Measurements from ENCODE around the gene SPEF2. TPM values are rescaled to one million over a fixed set of nuclear protein-coding genes. Genes with fewer than 3 reads are reported as not detected.

The SPEF2 gene
- total and polyA plus RNA-seq, 2 experiments from 2014 or later, result 0.17 to 0.21 TPM

DNA sequence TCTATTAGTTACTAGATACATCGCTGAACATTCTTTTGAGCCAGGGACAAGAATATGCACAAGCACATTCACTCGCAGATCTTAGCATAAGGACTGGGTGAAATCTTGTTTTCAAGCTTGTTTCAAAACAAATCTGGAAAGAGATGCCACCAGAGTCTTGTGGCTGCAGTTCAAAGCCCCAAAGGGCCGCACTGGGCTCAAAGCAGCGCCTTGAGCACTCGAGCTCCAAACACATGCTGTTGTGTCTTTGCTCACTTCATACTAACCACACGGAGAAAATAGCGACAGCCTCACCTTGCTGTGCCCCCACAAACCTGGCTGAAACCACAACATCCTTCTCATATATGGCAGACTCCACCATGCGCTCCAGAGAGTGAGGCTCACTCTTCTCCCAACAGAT, 204.8 kb downstream of the SPEF2 start:
- Mint-ChIP-seq H3K4me1 (no peaks in the 10 kb centered on the region), H3K36me3 (ENCODE audit: low read depth) (no peaks in the 10 kb centered on the region), H3K27me3 (ENCODE audit: insufficient read depth, low read depth, poor library complexity) (peaks cover 5% of the 10 kb centered on the region), H3K9me3 (no peaks in the 10 kb centered on the region), H3K4me3 (no peak overlapping the region), H3K27ac (no peak overlapping the region)
- Histone ChIP-seq H3K27ac (ENCODE audit: low read depth) (no peak overlapping the region), H3K27me3 (ENCODE audit: insufficient read depth) (no peaks in the 10 kb centered on the region), H2AFZ (0 out of 2 replicates have a peak overlapping the region, but pooled peaks have one; percentile 38), H3K36me3 (ENCODE audit: insufficient read depth) (no peaks in the 10 kb centered on the region), H3K79me2 (replicated peaks; ENCODE audit: insufficient read depth) (no peaks in the 10 kb centered on the region), H3K9me2 (ENCODE audit: insufficient read depth) (peaks cover 3% of the 10 kb centered on the region; the same call in 1 of the 2 replicates), H4K20me1 (replicated peaks; ENCODE audit: insufficient read depth) (no peaks in the 10 kb centered on the region), H3K4me3 (no peak overlapping the region), H3F3A (replicated peaks; ENCODE audit: low read depth) (no peaks in the 10 kb centered on the region), H3K4me2 (no peak overlapping the region), H3K4me1 (ENCODE audit: insufficient read depth) (no peaks in the 10 kb centered on the region)
- ATAC-seq, result no peak
- TF ChIP-seq NANOG (IDR thresholded peaks at IDR 0.05; ENCODE audit: borderline replicate concordance) (no peak), EZH2phosphoT487 (IDR thresholded peaks at IDR 0.05; ENCODE audit: unreplicated experiment) (no peak)
- no peak for DNase-seq (ENCODE audit: low spot score)

DNA sequence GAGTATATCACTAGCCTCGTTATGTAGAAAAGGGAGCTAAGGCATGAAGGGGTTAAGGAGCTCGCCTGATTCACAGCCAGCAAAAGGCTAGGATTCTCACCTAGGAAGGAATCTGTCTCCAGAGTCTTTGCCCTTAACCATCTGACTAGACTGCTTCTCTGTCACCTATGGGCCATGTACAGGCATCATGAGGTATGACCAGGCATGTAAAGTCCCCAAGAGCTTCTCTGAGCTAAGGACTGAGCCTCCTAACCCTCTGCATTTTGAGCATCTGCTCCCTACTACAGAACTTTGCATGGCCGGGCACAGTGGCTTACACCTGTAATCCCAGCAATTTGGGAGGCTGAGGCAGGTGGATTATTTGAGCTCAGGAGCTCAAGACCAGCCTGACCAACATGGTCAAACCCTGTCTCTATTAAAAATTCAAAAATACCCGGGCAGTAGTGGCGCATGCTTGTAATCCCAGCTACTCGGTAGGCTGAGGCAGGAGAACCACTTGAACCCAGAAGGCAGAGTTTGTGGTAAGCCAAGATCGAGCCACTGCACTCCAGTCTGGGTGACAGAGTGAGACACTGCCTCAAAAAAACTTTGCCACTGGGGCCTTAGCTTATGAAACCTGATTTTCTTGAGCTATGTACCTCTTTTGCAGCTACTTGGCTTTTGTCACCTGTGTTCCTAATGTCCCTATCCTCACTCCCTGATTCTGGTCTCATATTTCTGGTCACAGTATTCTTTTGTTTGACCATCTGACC, 205.9 kb downstream of the SPEF2 start:
- Histone ChIP-seq H3K79me2 (replicated peaks; ENCODE audit: insufficient read depth) (no peaks in the 10 kb centered on the region), H3K4me3 (no peak overlapping the region), H3K27me3 (ENCODE audit: insufficient read depth) (no peaks in the 10 kb centered on the region), H3K9me2 (ENCODE audit: insufficient read depth) (peaks cover 3% of the 10 kb centered on the region; the same call in 1 of the 2 replicates), H2AFZ (no peak overlapping the region), H3K4me2 (no peak overlapping the region), H3F3A (replicated peaks; ENCODE audit: low read depth) (no peaks in the 10 kb centered on the region), H3K27ac (ENCODE audit: low read depth) (no peak overlapping the region), H3K36me3 (ENCODE audit: insufficient read depth) (no peaks in the 10 kb centered on the region), H4K20me1 (replicated peaks; ENCODE audit: insufficient read depth) (no peaks in the 10 kb centered on the region), H3K4me1 (ENCODE audit: insufficient read depth) (no peaks in the 10 kb centered on the region)
- peaks cover 5% of the 10 kb centered on the region for H3K27me3 Mint-ChIP-seq (ENCODE audit: insufficient read depth, low read depth, poor library complexity)
- H3K27ac Mint-ChIP-seq, result no peak overlapping the region
- TF ChIP-seq, protein P1, sequence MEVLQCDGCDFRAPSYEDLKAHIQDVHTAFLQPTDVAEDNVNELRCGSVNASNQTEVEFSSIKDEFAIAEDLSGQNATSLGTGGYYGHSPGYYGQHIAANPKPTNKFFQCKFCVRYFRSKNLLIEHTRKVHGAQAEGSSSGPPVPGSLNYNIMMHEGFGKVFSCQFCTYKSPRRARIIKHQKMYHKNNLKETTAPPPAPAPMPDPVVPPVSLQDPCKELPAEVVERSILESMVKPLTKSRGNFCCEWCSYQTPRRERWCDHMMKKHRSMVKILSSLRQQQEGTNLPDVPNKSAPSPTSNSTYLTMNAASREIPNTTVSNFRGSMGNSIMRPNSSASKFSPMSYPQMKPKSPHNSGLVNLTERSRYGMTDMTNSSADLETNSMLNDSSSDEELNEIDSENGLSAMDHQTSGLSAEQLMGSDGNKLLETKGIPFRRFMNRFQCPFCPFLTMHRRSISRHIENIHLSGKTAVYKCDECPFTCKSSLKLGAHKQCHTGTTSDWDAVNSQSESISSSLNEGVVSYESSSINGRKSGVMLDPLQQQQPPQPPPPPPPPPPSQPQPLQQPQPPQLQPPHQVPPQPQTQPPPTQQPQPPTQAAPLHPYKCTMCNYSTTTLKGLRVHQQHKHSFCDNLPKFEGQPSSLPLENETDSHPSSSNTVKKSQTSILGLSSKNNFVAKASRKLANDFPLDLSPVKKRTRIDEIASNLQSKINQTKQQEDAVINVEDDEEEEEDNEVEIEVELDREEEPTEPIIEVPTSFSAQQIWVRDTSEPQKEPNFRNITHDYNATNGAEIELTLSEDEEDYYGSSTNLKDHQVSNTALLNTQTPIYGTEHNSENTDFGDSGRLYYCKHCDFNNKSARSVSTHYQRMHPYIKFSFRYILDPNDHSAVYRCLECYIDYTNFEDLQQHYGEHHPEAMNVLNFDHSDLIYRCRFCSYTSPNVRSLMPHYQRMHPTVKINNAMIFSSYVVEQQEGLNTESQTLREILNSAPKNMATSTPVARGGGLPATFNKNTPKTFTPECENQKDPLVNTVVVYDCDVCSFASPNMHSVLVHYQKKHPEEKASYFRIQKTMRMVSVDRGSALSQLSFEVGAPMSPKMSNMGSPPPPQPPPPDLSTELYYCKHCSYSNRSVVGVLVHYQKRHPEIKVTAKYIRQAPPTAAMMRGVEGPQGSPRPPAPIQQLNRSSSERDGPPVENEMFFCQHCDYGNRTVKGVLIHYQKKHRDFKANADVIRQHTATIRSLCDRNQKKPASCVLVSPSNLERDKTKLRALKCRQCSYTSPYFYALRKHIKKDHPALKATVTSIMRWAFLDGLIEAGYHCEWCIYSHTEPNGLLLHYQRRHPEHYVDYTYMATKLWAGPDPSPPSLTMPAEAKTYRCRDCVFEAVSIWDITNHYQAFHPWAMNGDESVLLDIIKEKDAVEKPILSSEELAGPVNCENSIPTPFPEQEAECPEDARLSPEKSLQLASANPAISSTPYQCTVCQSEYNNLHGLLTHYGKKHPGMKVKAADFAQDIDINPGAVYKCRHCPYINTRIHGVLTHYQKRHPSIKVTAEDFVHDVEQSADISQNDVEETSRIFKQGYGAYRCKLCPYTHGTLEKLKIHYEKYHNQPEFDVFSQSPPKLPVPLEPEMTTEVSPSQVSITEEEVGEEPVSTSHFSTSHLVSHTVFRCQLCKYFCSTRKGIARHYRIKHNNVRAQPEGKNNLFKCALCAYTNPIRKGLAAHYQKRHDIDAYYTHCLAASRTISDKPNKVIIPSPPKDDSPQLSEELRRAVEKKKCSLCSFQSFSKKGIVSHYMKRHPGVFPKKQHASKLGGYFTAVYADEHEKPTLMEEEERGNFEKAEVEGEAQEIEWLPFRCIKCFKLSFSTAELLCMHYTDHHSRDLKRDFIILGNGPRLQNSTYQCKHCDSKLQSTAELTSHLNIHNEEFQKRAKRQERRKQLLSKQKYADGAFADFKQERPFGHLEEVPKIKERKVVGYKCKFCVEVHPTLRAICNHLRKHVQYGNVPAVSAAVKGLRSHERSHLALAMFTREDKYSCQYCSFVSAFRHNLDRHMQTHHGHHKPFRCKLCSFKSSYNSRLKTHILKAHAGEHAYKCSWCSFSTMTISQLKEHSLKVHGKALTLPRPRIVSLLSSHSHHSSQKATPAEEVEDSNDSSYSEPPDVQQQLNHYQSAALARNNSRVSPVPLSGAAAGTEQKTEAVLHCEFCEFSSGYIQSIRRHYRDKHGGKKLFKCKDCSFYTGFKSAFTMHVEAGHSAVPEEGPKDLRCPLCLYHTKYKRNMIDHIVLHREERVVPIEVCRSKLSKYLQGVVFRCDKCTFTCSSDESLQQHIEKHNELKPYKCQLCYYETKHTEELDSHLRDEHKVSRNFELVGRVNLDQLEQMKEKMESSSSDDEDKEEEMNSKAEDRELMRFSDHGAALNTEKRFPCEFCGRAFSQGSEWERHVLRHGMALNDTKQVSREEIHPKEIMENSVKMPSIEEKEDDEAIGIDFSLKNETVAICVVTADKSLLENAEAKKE (CRISPR knock-in tag; IDR thresholded peaks at IDR 0.05), result no peak
- TF ChIP-seq STAT1 (IDR thresholded peaks at IDR 0.05; ENCODE audit: unreplicated experiment) (no peak), EZH2phosphoT487 (IDR thresholded peaks at IDR 0.05; ENCODE audit: unreplicated experiment) (no peak), JUNB (IDR thresholded peaks at IDR 0.05; ENCODE audit: unreplicated experiment) (no peak)
- TF ChIP-seq, protein P2, sequence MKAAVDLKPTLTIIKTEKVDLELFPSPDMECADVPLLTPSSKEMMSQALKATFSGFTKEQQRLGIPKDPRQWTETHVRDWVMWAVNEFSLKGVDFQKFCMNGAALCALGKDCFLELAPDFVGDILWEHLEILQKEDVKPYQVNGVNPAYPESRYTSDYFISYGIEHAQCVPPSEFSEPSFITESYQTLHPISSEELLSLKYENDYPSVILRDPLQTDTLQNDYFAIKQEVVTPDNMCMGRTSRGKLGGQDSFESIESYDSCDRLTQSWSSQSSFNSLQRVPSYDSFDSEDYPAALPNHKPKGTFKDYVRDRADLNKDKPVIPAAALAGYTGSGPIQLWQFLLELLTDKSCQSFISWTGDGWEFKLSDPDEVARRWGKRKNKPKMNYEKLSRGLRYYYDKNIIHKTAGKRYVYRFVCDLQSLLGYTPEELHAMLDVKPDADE (IDR thresholded peaks at IDR 0.05), result no peak
- TF ChIP-seq, protein P3, sequence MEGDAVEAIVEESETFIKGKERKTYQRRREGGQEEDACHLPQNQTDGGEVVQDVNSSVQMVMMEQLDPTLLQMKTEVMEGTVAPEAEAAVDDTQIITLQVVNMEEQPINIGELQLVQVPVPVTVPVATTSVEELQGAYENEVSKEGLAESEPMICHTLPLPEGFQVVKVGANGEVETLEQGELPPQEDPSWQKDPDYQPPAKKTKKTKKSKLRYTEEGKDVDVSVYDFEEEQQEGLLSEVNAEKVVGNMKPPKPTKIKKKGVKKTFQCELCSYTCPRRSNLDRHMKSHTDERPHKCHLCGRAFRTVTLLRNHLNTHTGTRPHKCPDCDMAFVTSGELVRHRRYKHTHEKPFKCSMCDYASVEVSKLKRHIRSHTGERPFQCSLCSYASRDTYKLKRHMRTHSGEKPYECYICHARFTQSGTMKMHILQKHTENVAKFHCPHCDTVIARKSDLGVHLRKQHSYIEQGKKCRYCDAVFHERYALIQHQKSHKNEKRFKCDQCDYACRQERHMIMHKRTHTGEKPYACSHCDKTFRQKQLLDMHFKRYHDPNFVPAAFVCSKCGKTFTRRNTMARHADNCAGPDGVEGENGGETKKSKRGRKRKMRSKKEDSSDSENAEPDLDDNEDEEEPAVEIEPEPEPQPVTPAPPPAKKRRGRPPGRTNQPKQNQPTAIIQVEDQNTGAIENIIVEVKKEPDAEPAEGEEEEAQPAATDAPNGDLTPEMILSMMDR (conservative IDR thresholded peaks at IDR 0.05; ENCODE audit: low read depth in 2 of 2), result no peak
- TF ChIP-seq, protein P4, sequence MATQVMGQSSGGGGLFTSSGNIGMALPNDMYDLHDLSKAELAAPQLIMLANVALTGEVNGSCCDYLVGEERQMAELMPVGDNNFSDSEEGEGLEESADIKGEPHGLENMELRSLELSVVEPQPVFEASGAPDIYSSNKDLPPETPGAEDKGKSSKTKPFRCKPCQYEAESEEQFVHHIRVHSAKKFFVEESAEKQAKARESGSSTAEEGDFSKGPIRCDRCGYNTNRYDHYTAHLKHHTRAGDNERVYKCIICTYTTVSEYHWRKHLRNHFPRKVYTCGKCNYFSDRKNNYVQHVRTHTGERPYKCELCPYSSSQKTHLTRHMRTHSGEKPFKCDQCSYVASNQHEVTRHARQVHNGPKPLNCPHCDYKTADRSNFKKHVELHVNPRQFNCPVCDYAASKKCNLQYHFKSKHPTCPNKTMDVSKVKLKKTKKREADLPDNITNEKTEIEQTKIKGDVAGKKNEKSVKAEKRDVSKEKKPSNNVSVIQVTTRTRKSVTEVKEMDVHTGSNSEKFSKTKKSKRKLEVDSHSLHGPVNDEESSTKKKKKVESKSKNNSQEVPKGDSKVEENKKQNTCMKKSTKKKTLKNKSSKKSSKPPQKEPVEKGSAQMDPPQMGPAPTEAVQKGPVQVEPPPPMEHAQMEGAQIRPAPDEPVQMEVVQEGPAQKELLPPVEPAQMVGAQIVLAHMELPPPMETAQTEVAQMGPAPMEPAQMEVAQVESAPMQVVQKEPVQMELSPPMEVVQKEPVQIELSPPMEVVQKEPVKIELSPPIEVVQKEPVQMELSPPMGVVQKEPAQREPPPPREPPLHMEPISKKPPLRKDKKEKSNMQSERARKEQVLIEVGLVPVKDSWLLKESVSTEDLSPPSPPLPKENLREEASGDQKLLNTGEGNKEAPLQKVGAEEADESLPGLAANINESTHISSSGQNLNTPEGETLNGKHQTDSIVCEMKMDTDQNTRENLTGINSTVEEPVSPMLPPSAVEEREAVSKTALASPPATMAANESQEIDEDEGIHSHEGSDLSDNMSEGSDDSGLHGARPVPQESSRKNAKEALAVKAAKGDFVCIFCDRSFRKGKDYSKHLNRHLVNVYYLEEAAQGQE (IDR thresholded peaks at IDR 0.05; ENCODE audit: unreplicated experiment), result no peak
- no peak for ATAC-seq
- no peak for DNase-seq (ENCODE audit: low spot score)
- H3K9me3 Mint-ChIP-seq, result no peaks in the 10 kb centered on the region
- H3K36me3 Mint-ChIP-seq (ENCODE audit: low read depth), result no peaks in the 10 kb centered on the region
- no peak overlapping the region for H3K4me3 Mint-ChIP-seq
- H3K4me1 Mint-ChIP-seq, result no peaks in the 10 kb centered on the region
